H4 (cell line): Measurements from ENCODE around the gene EDARADD. TPM values are rescaled to one million over a fixed set of nuclear protein-coding genes. Genes with fewer than 3 reads are reported as not detected.
"Not testable (repeated sequence)": the region's sequence is repeated elsewhere in the genome, so short reads cannot be mapped to it uniquely, and the experiment has no call there.

Source experiments
- DNase-seq: peaks from one replicate; pipeline ENCODE4 v3.0.0-alpha.2; 2015; ENCODE audit warnings: low spot score
- total RNA-seq: library from RNA; depleted of rRNA; stranded (reverse); fragments of >200 nt; shearing (Covaris generic); gene quantifications from 2 replicates; pipeline ENCODE4 v1.2.3, GENCODE V29; 2014

The EDARADD gene
- total RNA-seq, 1 experiment from 2014 or later, result 3.7 TPM

GRCh38 chr1:236486356-236487002 lies 92.4 kb downstream of the EDARADD start:
- no peak for DNase-seq

- not testable (repeated sequence) for DNase-seq
Observed at GRCh38 chr1:236489161-236489560, 95.1 kb downstream of the EDARADD start.

GRCh38 chr1:236489710-236490377 lies 95.8 kb downstream of the EDARADD start:
- DNase-seq, result peak; percentile 46

GRCh38 chr1:236491469-236492136 lies 97.5 kb downstream of the EDARADD start:
- DNase-seq, result no peak

GRCh38 chr1:236492378-236492777 lies 98.3 kb downstream of the EDARADD start:
- no peak for DNase-seq

- DNase-seq, result no peak
Observed at GRCh38 chr1:236494082-236494481, 100.0 kb downstream of the EDARADD start.

- DNase-seq, result no peak
Observed at GRCh38 chr1:236494586-236495466, 100.7 kb downstream of the EDARADD start.

GRCh38 chr1:236495467-236496112 lies 101.5 kb downstream of the EDARADD start:
- no peak for DNase-seq

- no peak for DNase-seq
Observed at GRCh38 chr1:236497908-236498307, 103.8 kb downstream of the EDARADD start.

- DNase-seq, result no peak
Observed at GRCh38 chr1:236501093-236501492, 107.0 kb downstream of the EDARADD start.

GRCh38 chr1:236502579-236502971 lies 108.5 kb downstream of the EDARADD start:
- DNase-seq, result no peak

GRCh38 chr1:236502972-236503639 lies 109.0 kb downstream of the EDARADD start:
- peak; percentile 87 for DNase-seq

- not testable (repeated sequence) for DNase-seq
Observed at GRCh38 chr1:236504338-236504737, 110.3 kb downstream of the EDARADD start.

- peak; percentile 39 for DNase-seq
Observed at GRCh38 chr1:236507022-236507700, 113.1 kb downstream of the EDARADD start.

GRCh38 chr1:236508593-236509027 lies 114.5 kb downstream of the EDARADD start:
- no peak for DNase-seq

GRCh38 chr1:236509203-236509602 lies 115.1 kb downstream of the EDARADD start:
- no peak for DNase-seq

GRCh38 chr1:236509647-236510401 lies 115.7 kb downstream of the EDARADD start:
- DNase-seq, result no peak

GRCh38 chr1:236511735-236512418 lies 117.8 kb downstream of the EDARADD start:
- DNase-seq, result no peak
